Prostate gland (tissue), 2 donors: ENCODE data around the gene MOB3A. TPM values are rescaled to one million over a fixed set of nuclear protein-coding genes. Genes with fewer than 3 reads are reported as not detected.

ENCODE experiments used
- DNase-seq: peaks from one replicate; pipeline ENCODE4 v3.0.0-alpha.2; 2019; ENCODE audit warnings: low spot score
- H3K27ac ChIP-seq, 2 donors: fragments of 200-600 bp; sonication (generic); 2 replicates each; pipeline ENCODE4 v1.5.1; 2017 to 2019
- H3K27me3 ChIP-seq: fragments of 200-600 bp; sonication (generic); replicated peaks from 2 replicates; pipeline ENCODE4 v1.5.1; 2019; ENCODE audit not compliant: insufficient read depth
- H3K36me3 ChIP-seq, 2 donors: fragments of 200-600 bp; sonication (generic); 1 replicate in 1 of 2; 2 replicates in 1 of 2; pipeline versions ENCODE4 v1.5.1 to v1.8.1; 2017 to 2019
- H3K4me1 ChIP-seq: fragments of 200-600 bp; sonication (generic); replicated peaks from 2 replicates; pipeline ENCODE4 v1.5.1; 2019
- H3K4me3 ChIP-seq, 2 donors: fragments of 200-600 bp; sonication (generic); 2 replicates each; pipeline ENCODE4 v1.5.1; 2017 to 2019
- H3K9me3 ChIP-seq: fragments of 200-600 bp; sonication (generic); 2 replicates; pipeline ENCODE4 v1.5.1; 2017
- POLR2A ChIP-seq: fragments of 450-650 bp; IDR thresholded peaks from one replicate; pipeline ENCODE4 v1.6.1; 2016; ENCODE audit warnings: antibody characterized with exemption, mild to moderate bottlenecking
- POLR2AphosphoS5 ChIP-seq: sonication (generic); formaldehyde crosslinking; IDR thresholded peaks from one replicate; pipeline ENCODE4 v1.6.1; 2017; ENCODE audit warnings: antibody characterized with exemption
- WGBS: methylation state at CpG from one replicate; pipeline ENCODE4 v1.1.5; 2018; 5-methylcytosine and 5-hydroxymethylcytosine counted together
- intact Hi-C: fragments of 100-400 bp; cut with DNase I; formaldehyde crosslinking; loops from one replicate; pipeline ENCODE4 v1.14.2; 2022
- total RNA-seq, 2 donors: library from RNA; depleted of rRNA; stranded (reverse); fragments of >200 nt; gene quantifications; one replicate each; pipeline ENCODE4 v1.1.0, GENCODE V29; 2016
- TF ChIP-seq, protein P1 (sequence below), 4 experiments: fragments of 200-600 bp in 2 of 4; fragments of 450-650 bp in 2 of 4; sonication (generic) in 2 of 4; IDR thresholded peaks; 1 replicate in 3 of 4; 2 replicates in 1 of 4; pipeline ENCODE4 v1.5.1; 2016 to 2019; ENCODE audit warnings: antibody characterized with exemption in 4 of 4, mild to moderate bottlenecking in 2 of 4, moderate library complexity in 2 of 4

MOB3A gene
- total RNA-seq, 2 donors from 2014 or later = 40.1 to 43.5 TPM

DNA sequence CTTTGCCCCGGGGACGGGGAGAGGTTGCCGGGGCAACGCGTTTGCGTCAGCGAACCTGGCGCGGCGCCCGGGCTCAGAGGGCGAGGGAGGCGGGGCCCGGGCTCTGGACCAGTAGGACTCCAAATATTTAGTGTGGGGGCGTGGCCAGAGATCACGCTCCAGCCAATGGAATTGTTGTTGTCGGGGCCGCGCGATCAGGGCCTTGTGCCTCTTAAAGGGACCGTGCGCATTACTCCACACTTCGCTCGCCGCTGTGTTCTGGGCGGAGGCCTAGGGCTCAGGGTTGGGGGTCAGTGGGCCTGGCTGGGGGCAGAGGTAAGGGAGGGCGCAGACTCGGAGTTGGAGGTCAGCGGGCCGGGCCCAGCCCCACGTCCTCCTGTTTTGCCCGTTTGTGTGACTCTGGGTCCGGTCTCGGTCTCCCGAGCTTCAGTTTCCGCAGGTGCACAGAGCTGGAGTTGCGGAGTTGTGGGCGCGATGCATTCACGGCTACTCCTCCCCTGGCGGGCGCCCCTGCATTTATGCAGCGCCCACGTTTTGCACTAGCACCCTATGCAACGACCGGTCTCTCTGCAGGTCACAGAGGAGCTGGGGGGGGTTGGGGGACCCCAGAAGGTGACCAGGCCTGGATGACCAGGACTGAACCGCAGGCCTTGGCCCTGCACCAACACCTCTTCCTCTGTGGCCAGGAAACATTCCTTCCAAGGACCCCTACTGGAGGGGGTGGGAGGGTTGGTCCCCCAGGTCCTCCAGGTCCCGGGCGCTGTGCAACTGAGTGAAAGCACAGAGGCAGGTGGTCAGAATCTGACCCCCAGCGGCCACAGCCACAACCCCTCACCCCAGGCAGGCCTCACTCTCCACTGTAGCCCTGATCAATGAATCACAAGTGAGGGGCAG lies 34.4 kb downstream of the MOB3A start:
- 3% methylated on average over 49 of the region's 50 CpGs for WGBS
- TF ChIP-seq, protein P1, sequence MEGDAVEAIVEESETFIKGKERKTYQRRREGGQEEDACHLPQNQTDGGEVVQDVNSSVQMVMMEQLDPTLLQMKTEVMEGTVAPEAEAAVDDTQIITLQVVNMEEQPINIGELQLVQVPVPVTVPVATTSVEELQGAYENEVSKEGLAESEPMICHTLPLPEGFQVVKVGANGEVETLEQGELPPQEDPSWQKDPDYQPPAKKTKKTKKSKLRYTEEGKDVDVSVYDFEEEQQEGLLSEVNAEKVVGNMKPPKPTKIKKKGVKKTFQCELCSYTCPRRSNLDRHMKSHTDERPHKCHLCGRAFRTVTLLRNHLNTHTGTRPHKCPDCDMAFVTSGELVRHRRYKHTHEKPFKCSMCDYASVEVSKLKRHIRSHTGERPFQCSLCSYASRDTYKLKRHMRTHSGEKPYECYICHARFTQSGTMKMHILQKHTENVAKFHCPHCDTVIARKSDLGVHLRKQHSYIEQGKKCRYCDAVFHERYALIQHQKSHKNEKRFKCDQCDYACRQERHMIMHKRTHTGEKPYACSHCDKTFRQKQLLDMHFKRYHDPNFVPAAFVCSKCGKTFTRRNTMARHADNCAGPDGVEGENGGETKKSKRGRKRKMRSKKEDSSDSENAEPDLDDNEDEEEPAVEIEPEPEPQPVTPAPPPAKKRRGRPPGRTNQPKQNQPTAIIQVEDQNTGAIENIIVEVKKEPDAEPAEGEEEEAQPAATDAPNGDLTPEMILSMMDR (IDR thresholded peaks at IDR 0.05) = no peak
- peak; percentile 98 for TF ChIP-seq POLR2AphosphoS5
- peak; percentile 67 for TF ChIP-seq POLR2A
- H3K36me3 ChIP-seq = no peaks in the 10 kb centered on the region
- H3K27ac ChIP-seq = peak overlapping the region; percentile 99 to 100
- no peaks in the 10 kb centered on the region for H3K27me3 ChIP-seq
- intact Hi-C loops = no loop called here
- H3K4me1 ChIP-seq = peaks cover 32% of the 10 kb centered on the region
- peak overlapping the region; percentile 65 to 75 for H3K4me3 ChIP-seq
- DNase-seq = peak; percentile 99
- H3K9me3 ChIP-seq = no peaks in the 10 kb centered on the region

DNA sequence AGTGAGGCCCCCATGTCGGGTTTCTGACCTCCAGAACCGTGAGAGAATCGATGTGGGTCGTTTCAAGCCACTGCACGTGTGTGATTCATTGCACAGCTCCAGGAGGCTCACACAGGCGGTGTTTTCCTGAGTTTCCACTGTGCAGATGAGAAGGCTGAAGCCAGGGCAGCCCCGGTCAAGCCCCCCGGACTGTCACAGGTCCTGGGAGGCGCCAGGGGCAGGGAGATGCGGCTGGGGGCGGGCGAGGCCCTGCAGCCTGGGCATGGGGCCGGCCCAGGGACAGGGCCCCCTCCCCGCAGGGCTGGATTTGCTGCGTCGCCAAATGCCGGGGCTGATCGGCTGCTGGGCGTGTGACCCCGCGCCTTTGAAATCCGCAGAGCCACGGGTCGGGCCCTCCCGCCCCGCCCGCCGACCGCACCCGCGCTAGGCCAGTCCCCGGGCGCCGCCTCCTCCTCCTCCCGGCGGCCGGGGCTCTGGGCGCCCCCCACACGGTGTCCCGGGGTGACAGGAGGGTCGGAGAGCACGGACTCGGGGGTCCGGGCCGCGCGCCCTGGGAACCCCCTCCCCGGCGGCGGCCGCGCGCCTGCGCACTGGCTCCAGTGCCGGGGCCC lies 35.1 kb downstream of the MOB3A start:
- H3K9me3 ChIP-seq = no peaks in the 10 kb centered on the region
- peaks cover 35% of the 10 kb centered on the region for H3K4me1 ChIP-seq
- under 1% methylated on average over 39 of the region's 55 CpGs for WGBS
- peak overlapping the region; percentile 99 to 100 for H3K27ac ChIP-seq
- TF ChIP-seq POLR2AphosphoS5 = no peak
- TF ChIP-seq POLR2A = peak; percentile 91
- TF ChIP-seq, protein P1 (IDR thresholded peaks at IDR 0.05) = no peak
- H3K27me3 ChIP-seq = no peaks in the 10 kb centered on the region
- peak overlapping the region; percentile 65 to 75 for H3K4me3 ChIP-seq
- DNase-seq = no peak
- intact Hi-C loops = no loop called here
- no peaks in the 10 kb centered on the region for H3K36me3 ChIP-seq

DNA sequence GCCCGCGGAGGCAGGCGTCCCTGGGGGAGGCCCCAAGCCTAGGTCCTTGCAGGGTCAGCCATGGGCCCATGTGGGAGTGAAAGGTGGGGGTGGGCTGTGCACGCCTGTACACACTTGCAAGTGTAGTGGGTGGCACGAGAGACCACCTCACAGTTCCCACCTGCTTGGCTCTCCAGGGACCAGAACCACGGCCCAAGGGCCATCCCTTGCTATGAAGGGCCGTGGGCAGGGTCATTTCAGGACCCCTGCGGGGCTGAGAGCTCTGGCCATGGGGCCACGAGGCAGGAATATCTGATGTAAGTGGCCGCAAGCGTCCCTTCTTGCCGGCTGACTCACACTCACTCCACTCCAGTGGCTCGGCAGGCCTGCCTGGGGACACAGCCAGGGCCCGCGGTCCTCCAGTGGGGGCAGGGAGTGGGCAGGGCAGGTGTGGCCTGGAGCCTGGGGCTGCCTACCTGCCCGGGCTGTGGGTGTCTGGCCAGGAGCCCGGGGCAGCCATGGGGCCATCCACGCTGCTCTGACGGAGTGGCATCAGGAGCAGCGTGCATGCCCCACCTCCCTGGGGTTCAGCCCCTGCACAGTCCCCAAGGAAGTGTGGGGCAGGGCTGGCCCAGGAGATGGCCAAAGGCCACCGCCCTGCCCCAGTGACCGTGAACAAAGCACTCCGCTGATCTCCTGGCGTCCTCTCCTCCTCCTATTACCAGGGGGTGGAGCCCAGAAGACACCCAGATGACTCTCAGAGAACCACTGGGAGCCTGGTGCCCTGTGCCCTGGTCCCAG lies 36.5 kb downstream of the MOB3A start:
- TF ChIP-seq, protein P1 (IDR thresholded peaks at IDR 0.05) = no peak
- TF ChIP-seq POLR2AphosphoS5 = peak; percentile 57
- peak; percentile 63 for TF ChIP-seq POLR2A
- no peaks in the 10 kb centered on the region for H3K27me3 ChIP-seq
- no peaks in the 10 kb centered on the region for H3K9me3 ChIP-seq
- H3K4me1 ChIP-seq = peaks cover 41% of the 10 kb centered on the region
- H3K27ac ChIP-seq = peak overlapping the region; percentile 99 to 100
- peak; percentile 66 for DNase-seq
- no peak overlapping the region for H3K4me3 ChIP-seq
- WGBS = 32% methylated on average over 22 of the region's 24 CpGs
- H3K36me3 ChIP-seq = no peaks in the 10 kb centered on the region
- intact Hi-C loops = no loop called here

DNA sequence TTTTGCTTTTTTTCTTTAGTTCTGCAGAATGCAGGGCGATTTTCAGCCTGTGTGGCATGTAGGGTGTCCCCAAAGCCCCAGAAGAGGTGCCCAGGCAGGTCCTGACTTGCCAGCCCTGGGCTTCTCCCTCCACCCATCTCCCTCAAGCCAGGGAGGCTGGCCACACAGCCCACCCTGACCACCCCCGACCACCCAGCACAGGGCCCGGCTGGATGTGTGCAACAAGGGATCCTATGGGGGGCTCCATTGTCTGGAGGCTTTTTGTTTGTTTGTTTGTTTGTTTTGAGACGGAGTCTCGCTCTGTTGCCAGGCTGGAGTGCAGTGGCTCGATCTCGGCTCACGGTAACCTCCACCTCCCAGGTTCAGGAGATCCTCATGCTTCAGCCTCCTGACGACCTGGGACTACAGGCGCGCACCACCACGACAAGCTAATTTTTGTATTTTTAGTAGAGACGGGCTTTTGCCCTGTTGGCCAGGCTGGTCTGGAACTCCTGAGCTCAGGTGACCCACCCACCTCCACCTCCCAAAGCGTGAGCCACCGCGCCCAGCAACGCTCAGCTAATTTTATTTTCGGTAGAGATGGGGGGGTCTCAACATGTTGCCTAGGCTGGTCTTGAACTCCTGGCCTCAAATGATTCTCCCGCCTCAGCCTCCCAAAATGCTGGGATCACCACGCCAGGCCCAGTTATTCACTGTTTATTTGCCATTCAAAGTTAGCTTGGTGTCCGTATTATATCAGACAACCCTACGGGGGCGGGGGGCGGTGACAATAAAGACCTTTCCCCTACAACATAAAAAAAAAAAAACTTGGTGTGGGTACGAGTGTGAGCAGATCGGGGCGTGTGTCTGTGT lies 37.3 kb downstream of the MOB3A start:
- TF ChIP-seq, protein P1 (IDR thresholded peaks at IDR 0.05) = no peak
- TF ChIP-seq POLR2AphosphoS5 = no peak
- no peak for TF ChIP-seq POLR2A
- Histone ChIP-seq H3K27ac (peak overlapping the region; percentile 99 to 100), H3K27me3 (no peaks in the 10 kb centered on the region), H3K36me3 (no peaks in the 10 kb centered on the region), H3K4me1 (peaks cover 35% of the 10 kb centered on the region), H3K4me3 (no peak overlapping the region), H3K9me3 (no peaks in the 10 kb centered on the region)
- intact Hi-C loops = no loop called here
- no peak for DNase-seq
- 82% methylated on average over 27 of the region's 27 CpGs for WGBS
